Endometrium (tissue), 2 donors: ENCODE measurements around the gene RPL35.
A peak's percentile ranks its signal among the peaks of the same experiment; 100 is the strongest.

Experiments used
- FAIRE-seq: peaks from 2 replicates; lab custom pipeline; 2012; peaks lifted over from hg19 to GRCh38; lab: Jason Lieb, UNC
- donor health status: control.
- donor health status: control.

The RPL35 gene

DNA sequence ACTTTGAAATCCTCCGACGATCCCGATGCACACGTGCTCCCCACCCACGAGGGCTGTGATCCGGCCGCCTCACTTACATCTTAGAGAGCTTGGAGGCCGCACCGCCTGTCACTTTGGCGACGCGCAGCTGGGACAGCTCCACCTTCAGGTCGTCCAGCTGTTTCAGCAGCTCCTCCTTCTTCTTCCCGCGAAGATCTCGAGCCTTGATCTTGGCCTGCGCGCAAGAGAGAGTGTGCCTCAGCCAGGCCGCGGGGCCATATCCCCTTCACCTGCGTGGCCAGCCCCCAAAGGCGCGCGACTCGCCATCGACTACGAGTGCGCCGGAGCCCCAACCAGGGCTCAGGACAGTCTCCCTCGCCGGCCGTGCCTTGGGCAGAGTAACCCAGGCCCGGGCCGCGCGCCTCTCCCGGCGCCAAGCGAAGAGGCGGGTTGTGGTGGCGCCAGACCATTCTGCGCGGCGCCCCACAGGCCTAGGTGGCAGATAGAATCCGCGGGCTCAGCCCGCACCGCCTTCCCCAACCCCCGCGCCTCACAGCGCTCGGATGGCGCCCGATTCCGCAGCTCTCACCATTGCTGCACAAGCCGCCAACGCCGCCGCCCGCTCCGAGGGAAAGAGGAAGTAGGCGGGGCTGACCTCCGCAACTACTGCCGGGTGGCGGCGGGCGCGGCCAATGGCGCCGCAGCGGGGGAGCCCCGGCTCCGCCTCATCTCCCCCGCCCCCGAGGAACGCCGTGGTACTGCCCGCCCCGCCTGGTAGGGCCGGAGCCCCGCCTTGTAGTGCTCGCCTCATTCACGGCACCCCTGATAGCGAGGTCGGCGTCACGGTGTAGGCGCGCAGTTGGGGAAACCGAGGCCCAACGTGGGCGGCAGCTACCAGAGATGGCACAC lies at the start of gene RPL35, which contains the start of gene ARPC5L:
Gene RPL35, minus strand, starts transcription at position 616 of the 888 bp plus-strand sequence. Its CDS starts 45 bp downstream, at position 571.
Gene ARPC5L, plus strand, starts transcription at position 789 of the 888 bp plus-strand sequence. CDS start 7,161 bp downstream, outside the sequence.
- FAIRE-seq, result no peak

DNA sequence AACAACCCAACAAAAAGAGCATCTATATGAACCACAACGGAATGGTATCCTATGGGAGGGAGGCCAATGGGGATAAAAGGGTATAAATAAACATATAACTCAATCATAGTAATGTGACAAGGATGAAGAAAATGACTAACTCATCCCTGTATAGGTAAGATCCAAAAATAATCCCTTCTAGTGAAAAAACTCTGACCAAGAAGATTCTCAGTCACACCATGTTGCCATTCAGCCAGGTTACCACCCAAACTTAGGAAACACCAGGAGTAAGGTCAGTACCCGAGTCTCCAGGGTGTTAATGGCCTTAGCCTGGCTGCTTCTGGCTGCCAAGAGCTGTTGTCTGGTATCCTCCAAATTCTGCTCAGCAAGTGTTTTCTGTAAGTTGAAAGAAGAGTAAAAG lies 46.3 kb upstream of the RPL35 start:
- no peak for FAIRE-seq

GRCh38 chr9:124906966-124907365 lies 45.2 kb upstream of the RPL35 start:
- peak; percentile 74 for FAIRE-seq

- no peak for FAIRE-seq
Measured at GRCh38 chr9:124899845-124900244, 38.1 kb upstream of the RPL35 start.

DNA sequence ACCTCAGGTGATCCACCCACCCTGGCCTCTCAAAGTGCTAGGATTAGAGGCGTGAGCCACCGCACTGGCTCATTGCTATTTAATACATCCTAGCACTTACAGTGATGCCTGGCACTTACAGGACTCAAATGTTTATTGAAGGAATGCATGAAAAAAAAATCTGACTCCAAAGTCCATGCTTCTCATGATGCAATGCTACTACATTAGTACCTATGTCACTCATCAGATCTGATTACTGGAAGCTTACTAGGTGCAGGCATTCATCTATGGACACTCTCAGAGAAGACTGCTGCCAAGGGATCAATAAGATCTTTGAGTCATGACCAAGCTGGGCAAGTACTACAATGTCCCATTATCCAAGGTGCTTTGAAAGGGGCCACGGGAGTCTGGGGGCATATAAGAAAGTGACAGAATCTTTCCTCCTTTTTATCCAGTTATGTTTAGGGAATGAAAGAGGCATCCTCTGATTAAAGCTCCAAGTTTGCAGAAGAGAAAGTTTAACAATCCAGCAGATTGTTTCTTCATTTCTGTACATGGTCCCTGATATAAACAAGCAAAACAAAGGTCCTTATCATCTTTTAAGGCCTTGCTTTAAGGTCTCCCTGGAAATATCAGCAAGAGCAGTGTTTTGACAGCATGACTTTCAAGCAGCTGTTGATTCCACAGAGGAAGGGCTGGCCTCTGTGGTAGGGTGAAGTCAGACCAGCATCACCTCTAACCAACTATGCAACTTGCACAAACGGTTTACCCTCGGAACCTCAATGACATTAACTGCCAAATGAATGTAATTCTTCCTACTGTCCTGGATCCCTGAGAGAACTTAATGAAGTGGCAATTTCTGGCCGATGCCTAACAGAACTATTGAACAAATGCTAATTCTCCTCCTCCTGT lies 36.1 kb upstream of the RPL35 start:
- FAIRE-seq, result no peak

- no peak for FAIRE-seq
Measured at GRCh38 chr9:124894741-124895170, 33.0 kb upstream of the RPL35 start.

DNA sequence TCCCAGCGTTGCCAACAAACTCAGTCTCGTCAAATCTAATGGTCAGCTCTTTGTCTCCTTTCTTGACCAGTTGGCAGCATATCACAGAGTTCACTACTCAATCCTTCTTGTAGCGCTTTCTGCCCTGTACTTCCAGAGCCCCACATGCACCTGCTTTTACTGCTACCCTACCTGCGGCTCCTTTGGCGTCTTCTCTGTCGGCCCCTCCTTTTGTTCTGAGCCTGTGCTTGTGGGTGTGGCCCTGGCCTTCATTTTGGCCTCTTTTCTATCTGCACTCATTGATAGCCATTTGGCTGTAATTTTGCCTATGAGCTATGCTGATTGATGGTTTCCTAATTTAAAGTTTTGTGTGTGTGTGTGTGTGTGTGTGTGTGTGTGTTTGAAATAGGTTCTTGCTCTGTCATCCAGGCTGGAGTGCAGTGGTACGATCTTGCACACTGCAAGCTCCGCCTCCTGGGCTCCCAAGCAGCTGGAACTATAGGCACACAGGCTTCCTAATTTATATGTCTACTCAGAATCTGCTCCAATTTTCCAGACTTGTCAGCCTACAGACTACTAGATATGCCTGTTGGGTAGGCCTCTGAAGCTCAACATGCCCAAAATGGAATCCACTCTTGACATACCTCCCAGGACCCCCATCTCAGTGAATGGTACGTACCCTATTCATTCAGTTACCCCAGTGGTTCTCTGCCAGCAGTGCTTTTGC lies 32.4 kb upstream of the RPL35 start:
- FAIRE-seq, result no peak

GRCh38 chr9:124890179-124890578 lies 28.4 kb upstream of the RPL35 start:
- no peak for FAIRE-seq

GRCh38 chr9:124889006-124889405 lies 27.2 kb upstream of the RPL35 start:
- no peak for FAIRE-seq

DNA sequence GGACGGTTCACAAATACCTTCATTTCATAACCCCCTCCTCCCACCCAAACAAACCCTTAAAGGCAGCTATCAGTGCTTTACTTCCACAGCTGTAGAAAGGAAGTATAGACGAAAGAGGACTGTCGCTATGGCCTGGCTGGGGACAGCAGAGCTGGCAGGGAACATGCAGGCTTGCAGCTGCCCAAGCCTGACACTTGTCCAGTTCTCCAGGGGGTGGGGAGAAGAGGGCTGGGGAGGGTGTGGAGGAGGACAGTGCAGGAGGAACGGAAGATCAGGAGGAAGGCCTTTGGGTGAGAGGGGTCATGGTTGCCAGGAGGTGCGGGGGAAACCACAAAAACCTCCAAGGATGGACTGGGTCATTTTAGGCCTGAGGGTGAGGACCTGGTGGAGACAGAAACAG lies 26.1 kb upstream of the RPL35 start:
- no peak for FAIRE-seq

DNA sequence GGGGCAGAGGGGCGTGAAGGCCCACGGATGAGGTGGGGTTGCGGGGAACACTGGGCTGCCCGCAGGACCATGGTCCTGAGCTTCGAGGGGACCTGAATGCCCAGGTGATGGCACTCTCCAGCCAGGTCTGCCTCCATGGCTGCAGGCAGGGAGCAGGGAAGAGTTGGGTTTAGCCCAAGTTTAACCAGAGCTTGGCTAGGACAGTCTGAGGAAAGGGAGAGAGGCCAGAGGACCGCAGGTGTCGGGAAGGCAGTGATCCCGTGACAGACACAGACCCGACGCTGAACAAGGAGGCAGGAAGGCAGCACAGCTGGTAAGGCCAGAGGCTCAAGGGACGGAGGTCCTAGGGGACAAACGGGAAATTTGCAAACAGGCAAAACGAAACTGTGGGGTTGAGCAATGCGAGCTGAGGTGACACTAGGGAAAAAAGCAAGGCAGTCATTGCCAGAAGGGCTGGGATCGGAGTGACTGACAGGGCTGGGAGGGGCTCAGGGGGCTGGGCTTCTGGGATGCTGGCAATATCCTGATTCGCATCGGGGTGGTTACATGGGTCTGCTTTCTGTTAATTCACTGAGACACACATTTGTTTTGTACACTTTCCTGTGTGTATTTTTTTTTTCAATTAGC lies 25.2 kb upstream of the RPL35 start:
- FAIRE-seq, result no peak

DNA sequence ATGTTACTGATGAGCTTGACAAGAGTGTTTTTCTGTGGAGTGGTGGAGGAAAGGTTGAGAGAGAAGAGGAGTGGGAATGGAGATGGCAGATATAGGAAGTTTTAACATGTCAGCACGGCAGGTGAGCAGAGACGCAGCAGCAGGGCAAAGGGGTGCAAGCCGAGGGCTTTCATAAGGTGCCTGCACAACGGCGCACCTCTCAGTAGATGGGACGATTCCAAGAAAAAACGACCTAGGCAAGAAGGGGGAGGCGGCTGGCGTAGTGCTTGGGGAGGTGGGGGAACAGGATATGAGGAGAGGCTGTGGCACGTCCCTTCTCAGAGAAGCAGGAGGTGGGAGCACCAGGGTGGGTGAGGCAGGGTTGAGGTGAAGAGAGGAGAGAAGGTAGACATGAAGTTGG lies 24.7 kb upstream of the RPL35 start:
- no peak for FAIRE-seq

- no peak for FAIRE-seq
Measured at GRCh38 chr9:124885551-124885950, 23.8 kb upstream of the RPL35 start.

GRCh38 chr9:124884376-124884775 lies 22.6 kb upstream of the RPL35 start:
- FAIRE-seq, result no peak

- no peak for FAIRE-seq
Measured at GRCh38 chr9:124882231-124882630, 20.5 kb upstream of the RPL35 start.

GRCh38 chr9:124881138-124881743 lies 19.5 kb upstream of the RPL35 start:
- no peak for FAIRE-seq

DNA sequence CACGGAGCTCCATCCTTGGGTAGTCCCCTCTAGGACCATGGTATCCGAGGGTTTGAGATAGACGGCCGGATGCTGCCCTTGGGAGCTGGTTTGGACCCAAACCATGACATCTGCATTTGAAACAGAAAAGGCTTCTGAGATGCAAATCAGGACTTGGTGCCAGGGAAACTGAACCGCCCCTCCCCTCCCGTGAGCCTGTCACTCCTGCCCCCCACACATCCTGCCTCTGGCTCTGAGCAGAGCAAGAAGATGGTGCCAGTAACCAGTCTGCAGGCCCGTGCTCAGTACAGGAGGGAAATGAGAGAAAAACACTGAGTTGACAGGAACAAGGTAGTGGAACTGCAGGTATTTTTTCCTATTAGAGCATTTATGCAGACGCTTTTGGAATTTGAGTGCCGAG lies 18.7 kb upstream of the RPL35 start:
- FAIRE-seq, result no peak

GRCh38 chr9:124879226-124879625 lies 17.5 kb upstream of the RPL35 start:
- FAIRE-seq, result no peak

GRCh38 chr9:124878518-124878917 lies 16.8 kb upstream of the RPL35 start:
- no peak for FAIRE-seq

GRCh38 chr9:124878021-124878420 lies 16.3 kb upstream of the RPL35 start:
- no peak for FAIRE-seq
